Measurements from ENCODE around the gene FAR1.
"Not testable (repeated sequence)": the region's sequence is repeated elsewhere in the genome, so short reads cannot be mapped to it uniquely, and the experiment has no call there.

The FAR1 gene, protein sequence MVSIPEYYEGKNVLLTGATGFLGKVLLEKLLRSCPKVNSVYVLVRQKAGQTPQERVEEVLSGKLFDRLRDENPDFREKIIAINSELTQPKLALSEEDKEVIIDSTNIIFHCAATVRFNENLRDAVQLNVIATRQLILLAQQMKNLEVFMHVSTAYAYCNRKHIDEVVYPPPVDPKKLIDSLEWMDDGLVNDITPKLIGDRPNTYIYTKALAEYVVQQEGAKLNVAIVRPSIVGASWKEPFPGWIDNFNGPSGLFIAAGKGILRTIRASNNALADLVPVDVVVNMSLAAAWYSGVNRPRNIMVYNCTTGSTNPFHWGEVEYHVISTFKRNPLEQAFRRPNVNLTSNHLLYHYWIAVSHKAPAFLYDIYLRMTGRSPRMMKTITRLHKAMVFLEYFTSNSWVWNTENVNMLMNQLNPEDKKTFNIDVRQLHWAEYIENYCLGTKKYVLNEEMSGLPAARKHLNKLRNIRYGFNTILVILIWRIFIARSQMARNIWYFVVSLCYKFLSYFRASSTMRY

DNA sequence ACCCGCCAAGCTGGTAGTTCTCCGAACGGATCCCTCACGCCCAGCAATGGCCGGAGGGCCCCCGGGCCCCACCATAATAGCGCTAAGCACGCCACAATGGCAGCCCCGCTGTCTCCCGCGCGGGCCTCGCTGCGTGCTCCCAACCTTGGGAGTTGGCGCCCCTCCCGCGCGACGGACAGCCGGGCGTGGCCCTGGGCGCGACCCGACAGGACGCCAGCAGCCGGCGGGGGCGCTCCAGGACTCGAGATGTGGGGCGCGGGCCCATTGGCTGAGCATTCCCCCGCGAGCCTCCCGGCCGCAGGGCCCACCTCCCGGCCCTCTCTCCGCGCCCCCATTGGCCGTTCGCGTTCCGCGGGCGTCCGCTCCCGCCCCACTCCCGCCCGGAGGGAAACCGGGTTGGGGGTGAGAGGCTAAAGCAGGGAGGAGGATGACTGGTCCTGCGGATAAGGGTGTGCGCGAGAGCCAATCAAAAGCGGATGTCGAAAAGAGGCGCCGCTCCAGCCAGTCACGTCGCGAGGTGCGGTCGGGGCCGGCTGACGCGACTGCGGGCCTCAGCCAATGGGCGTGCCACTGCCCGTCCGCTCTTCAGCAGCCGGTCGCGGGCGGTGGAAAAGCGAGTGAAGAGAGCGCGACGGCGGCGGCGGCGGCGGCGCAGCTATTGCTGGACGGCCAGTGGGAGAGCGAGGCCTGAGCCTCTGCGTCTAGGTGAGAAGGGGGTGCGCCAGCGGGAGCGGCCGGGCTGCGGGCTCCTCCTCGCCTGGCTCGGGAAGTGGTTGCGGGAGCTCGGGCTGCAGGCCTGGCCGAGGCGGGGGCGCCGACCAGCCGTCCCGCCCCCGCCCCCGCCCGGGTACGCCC, at the start of gene FAR1:
Gene FAR1, plus strand, starts transcription at position 567 of the 855 bp plus-strand sequence. CDS start 26,098 bp downstream, outside the sequence.
- DNase-seq, result peak; percentile 99

DNA sequence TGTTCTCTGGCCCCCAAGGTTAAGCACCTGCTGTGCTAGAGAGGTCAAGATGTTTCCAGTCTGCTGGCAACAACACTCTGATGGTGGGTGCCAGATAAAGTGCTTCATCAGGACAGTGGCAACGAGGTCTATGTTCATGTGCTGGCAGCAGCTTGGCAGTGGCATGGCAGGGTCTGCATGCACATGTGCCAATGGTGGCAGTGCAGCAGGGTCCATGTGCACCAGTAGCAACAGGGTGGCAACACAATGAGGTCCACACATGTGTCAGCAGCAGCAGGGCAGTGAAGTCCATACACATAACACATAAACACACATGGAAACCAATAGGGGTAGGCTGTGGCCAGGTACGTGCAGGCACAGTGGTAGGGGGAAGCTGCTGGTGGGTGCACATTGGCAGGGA, 48.4 kb upstream of the FAR1 start:
- no peak for DNase-seq

DNA sequence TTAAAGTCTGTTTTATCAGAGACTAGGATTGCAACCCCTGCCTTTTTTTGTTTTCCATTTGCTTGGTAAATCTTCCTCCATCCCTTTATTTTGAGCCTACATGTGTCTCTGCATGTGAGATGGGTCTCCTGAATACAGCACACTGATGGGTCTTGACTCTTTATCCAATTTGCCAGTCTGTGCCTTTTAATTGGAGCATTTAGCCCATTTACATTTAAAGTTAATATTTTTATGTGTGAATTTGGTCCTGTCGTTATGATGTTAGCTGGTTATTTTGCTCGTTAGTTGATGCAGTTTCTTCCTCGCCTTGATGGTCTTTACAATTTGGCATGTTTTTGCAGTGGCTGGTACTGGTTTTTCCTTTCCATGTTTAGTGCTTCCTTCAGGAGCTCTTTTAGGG, 41.6 kb upstream of the FAR1 start:
- DNase-seq, result not testable (repeated sequence)

DNA sequence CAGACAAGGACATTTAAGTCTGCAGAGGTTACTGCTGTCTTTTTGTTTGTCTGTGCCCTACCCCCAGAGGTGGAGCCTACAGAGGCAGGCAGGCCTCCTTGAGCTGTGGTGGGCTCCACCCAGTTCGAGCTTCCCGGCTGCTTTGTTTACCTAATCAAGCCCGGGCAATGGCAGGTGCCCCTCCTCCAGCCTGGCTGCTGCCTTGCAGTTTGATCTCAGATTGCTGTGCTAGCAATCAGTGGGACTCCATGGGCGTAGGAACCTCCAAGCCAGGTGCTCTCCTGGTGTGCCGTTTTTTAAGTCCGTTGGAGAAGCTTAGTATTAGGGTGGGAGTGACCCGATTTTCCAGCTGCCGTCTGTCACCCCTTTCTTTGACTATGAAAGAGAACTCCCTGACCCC, 39.8 kb upstream of the FAR1 start:
- not testable (repeated sequence) for DNase-seq

DNA sequence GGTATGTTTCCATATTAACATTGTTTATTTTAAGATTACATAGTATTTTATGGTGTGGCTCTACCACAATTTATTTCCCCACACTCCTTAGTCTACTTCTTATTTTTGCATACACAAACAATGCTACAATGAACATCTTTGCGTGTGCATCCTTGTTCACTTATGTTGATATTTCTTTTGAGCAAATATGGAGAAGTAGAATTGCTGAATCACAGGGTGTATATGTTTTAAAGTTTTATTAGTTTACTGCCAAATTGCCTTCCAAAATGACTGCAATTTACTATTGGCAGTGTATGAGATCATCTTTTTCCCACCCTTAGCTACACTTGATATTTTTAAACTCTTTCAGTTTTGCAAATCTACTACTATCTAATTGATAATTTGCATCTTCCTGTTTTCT, 38.7 kb upstream of the FAR1 start:
- no peak for DNase-seq

DNA sequence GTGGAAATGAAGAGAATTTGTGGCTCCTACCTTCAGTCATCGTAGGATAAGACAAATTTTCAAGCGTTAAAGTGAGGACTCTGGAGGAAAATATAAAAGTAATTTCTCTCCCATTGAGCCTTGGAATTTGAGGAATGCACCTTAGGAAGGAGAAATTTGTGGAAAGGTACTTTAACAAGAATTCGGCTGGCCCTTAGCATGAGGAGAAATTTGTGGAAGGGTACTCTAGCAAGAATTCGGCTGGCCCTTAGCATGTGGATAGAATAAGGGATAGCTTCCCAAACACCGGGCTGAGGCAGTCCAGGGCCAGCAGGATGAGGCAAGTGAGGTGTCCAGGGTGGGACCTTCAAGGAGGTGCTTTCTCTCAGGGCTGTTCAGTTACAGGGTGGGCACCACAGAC, 33.2 kb upstream of the FAR1 start:
- no peak for DNase-seq

DNA sequence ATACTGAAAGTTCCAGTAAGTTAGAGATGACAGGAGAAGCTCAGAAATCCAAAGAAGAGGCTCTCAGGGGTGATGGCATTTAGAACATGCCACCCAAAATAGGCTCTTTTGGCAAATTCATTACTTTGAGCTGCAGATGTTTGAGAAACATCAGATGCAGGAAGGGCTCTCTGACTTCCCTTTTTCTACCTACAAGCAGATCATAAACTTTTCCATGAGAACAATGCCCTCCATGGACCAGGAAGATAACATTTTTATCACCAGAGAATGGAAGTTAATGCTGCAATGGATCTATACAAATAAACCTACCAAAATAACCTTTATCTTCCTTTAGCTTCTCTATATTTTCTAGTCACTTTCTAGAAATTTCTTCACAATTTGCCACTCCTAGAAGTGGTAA, 32.7 kb upstream of the FAR1 start:
- no peak for DNase-seq

DNA sequence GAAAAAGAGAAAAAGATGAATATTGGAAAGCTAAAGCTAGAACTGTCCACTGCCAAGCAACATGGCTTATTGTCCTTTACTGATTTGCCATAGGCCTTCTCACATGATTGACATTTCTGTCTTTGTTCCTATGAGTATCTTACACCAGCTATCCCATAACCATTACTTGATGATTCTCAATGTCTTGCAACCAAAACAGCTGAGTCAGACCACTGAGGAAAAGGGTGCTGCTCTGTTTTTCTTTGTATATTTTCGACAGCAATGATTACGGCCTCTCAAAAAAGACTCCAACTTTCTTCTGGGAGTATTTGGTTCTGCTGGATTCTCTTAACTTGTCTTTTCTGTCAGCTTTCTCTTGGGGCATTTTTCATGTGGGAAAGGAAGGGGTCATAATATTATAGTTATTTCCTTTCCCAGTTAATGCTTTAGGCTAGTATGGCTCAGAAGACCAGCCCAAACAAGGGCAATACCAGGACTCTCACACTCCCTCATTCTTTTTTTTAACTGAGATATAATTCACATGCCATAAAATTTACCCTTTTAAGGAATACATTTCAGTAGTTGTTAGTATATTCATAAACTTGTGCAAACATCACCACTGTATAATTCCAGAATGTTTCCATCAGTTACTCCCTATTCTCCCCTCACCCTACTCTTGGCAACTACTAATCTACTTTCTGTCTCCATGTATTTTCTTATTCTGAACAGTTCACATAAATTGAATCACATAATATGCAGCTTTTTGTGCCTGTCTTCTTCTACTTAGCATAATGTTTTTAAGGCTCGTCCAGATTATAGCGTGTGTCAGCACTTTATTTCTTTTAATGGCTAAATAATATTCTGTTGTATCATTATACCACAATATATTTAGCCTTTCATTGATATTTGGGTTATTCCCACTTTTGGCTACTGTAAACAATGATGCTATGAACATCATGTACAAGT, 31.1 kb upstream of the FAR1 start:
- no peak for DNase-seq

DNA sequence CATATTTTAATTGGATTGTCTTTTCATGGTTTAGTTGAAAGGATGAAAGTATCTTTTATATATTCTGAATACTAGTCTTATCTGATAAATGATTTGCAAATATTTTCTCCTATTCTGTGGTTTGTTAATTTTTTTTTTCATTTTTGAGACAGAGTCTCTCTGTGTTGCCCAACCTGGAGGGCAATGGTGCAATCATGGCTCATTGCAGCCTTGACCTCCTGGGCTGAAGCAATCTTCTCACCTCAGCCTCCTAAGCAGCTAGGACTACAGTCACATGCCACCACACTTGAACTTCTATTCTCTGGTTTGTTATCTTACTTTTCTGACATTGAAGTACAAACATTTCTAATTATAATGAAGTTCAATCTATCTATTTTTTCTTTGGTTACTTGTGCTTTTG, 30.0 kb upstream of the FAR1 start:
- no peak for DNase-seq

DNA sequence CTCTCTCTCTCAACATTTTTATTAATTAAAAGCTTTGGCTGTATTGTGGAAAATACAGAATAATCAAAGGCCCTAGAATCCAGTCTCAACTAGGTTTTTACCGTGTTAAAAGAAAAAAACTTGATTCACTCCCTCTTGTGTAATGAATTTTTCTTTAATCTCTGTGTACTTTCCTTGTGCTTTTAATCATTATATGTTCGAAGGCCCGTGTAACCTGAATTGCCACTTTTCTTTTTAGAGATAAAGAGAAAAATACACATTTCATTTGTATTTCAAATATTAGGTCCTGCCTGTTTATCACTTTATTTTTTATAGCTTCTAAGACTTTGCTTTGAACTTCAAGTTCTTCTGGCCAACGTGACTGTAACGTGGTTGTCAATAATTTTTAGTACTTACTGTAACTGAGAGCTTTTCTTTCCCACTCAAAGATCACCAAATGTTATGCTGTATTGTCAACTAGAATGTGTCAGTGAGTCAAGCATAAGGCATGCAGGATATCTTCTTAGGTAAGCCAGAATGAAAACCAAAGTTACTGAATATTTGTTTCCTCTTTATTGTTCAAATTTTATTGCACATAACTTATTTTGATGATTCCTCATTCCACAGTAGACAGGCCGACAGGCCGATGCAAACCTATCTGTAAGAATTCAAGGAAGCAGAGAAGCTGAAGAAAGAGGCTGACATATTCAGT, 23.3 kb upstream of the FAR1 start:
- no peak for DNase-seq

DNA sequence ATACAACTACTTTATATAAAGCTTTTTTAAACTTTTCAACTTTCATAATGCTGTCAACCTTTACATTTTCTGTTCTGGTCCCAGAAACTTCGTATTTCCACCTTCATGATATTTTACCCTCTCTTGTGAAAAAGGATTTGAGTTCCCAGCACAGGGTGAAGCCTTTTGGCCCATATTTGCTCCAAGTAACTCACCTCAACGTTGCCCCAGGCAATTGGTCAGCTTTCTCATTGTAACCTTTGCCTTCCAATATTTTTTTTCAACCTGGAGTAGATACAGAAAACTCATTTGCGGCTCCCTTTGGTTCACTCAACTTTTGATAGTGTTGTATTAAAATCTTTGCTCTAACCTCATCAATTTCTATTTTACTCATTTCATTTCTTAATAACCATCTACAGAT, 21.1 kb upstream of the FAR1 start:
- DNase-seq, result no peak

DNA sequence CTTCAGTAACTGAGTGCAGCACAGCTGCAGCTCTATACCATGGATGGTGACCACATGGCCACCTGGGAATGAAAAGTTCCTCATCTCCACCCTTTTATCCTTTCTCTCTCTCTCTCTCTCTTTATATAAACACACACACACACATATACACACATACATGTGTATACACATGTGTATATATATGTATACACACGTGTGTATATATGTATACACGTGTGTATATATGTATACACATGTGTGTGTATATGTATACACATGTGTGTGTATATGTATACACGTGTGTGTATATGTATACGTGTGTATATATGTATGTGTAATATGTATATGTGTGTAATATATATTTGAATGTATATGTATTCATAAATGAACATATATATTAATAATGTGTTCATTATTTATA, 18.8 kb upstream of the FAR1 start:
- DNase-seq, result no peak

DNA sequence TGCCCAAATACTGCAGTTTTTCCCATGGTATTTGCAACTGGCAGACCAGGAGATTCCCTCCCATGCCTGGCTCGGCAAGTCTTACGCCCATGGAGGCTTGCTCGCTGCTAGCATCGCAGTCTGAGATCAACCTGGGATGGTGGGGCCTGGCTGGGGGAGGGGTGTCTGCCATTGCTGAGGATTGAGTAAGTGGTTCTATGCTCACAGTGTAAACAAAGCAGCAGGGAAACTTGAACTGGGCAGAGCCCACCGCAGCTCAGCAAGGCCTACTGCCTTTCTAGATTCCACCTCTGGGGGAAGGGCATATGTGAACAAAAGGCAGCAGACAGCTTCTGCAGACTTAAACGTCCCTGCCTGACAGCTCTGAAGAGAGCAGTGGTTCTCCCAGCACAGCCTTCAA, 17.0 kb upstream of the FAR1 start:
- DNase-seq, result not testable (repeated sequence)

DNA sequence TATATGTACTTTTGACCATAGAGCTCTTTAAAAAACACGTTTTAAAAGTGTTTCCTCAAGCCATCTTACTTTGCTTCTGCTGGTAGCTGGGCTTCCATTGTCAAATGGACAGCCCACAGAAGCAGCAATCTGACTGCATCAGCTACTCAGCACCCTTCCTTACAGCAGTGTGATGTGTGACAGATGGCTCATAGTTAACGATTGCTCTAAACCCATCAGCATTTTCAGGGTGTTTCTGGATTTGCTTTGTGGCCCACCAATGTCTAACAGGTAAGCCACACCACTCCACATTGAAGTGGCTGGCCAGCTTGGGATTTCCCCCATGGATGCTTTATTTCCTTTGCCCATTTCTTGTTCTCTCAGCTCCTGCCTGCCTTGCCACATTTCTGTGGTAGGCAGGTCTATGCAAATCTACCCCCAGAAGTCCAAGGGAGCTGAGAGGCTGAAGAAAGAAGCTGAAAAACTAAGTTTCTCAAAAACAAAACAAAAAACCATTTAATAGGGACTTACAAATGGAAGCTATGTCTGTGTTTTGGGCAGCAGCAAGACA, 7.3 kb upstream of the FAR1 start:
- DNase-seq, result no peak

DNA sequence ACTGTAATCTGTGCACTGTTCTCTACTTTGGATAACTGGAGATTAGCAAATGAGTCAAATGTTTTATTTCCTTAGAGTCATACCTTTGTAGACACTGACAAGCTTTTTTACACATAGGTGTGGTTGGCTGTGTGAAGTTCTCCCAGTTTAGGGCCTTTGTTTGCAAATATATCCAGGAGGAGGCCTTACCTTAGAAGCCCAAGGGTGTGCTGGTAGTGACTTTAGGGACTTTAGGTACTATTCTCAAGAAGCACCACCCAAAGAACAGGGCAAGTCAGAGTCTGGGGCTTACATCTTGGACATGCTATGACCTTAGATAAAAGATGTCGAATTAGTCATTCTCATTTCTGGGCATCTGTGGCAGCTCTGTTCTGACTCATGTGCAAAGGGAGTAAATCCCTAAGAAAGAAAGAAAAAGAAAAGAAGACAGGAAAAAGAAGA, 4.8 kb upstream of the FAR1 start:
- DNase-seq, result no peak

DNA sequence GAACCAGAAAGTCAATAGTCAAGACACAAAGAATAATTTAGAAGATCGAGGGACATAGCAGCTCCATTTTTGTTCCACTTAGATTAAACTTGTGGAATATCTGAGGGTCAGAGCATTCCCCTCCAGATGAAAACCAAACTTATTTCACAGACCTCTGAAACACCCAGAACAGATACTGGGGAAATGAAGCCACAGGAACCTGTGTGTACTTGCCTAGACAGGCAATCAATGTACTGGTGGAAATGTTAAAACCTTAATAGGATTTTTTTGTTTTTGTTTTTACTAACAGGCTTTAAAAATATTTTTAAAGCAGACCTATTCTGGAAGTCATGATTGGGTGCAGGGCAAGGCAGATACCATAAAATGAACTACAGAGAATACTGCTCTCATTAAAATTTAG, 4.1 kb upstream of the FAR1 start:
- DNase-seq, result no peak

DNA sequence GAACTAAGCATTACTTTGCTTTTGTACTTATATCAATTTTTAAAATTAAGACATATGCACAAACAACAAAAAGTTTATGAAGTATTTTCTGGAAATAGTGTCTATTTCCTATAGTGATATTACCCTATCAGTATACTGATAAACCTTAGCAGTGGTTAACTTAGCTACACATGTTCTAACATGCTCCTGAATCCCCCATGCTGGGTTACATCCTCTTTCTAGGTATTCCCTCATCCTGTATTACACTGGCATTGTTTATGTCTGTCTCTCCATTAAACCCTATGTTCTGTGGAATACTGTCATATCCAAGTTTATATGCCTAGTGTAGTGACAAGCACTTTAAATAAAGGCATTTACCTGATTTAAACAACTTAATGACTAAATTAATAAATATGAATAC, 1.8 kb upstream of the FAR1 start:
- DNase-seq, result no peak

DNA sequence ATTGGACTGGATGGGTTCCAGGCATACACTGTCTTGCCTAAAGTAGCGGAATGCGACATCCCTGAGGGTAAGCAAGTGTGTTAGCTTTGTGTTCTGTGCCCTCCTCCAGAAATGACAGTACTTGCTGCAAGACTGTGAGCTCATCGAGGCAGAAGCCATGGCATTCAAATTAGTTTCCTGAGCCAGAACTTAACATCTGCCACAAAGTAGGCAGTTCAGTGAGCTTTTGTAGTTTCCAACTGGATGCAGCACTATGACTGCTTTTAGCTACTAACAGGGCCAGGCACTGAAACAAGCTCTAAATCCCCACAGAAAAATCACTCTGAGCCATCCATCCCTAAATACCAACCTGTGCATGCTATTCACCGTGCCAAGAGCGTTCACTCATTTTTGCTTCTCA, 1.2 kb upstream of the FAR1 start:
- peak; percentile 37 for DNase-seq

DNA sequence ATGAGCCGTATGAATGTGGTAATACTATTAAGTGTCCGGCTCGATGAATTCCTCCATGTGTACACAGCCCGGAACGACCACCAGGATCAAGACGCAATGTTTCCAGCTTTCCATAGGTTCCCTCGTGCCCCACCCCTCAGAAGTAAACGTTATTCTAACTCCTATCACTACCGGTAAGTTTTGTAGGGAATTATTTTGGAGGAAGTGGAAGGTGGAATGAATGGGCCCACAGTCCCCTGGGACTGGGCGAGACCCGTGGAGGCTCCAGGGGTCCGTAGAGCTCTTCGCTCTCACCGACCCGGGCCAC, 720 bp upstream of the FAR1 start:
- DNase-seq, result peak; percentile 60

DNA sequence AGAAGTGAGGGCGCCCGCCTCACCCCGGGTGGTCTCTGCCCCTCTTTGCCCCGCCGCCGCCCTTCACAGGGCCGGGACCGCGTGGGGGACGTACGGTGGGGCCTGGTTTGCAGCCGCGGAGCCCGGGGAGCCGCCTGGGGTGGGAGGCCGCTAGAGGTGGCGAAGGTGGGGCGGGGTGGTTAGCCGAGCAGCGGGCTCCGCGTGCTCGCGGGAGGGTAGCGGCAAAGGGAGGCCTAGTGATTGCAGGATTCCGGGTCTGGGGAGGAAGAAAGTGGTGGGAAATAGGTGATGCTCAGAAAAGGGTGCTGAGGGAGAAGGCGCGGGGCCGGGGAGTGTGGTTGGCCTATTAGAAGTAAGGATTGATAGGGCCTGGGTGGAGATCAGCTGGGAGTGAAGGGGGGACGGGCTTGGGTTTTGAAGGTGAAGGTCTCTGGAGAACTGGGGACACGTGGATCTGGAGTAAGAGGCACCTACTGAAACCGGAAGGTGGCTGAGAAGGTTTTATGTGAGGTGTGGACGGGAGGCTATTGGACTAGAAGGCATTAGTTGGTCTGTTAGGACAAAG, 571 bp downstream of the FAR1 start:
- DNase-seq, result peak; percentile 62
